T47D (cell line): ENCODE data around the gene NMRK2.
"Not testable (repeated sequence)": the region's sequence is repeated elsewhere in the genome, so short reads cannot be mapped to it uniquely, and the experiment has no call there.

Experiments used
- DNase-seq, 2 experiments: peaks; one replicate each; pipeline versions ENCODE4 v3.0.0 to v3.0.0-alpha.2; 2011 to 2012; ENCODE audit warnings: low read depth in 1 of 2, low spot score in 1 of 2
- JUND ChIP-seq: IDR thresholded peaks from 2 replicates; pipeline ENCODE4 v1.6.1; 2012; ENCODE audit warnings: low read depth
- in situ Hi-C: cut with HindIII; loops from 2 replicates; pipeline ENCODE4 v1.10.0; 2016; ENCODE audit warnings: low sequenced_read_pairs, low pct_unique_long_range_greater_than_20kb

Gene NMRK2

DNA sequence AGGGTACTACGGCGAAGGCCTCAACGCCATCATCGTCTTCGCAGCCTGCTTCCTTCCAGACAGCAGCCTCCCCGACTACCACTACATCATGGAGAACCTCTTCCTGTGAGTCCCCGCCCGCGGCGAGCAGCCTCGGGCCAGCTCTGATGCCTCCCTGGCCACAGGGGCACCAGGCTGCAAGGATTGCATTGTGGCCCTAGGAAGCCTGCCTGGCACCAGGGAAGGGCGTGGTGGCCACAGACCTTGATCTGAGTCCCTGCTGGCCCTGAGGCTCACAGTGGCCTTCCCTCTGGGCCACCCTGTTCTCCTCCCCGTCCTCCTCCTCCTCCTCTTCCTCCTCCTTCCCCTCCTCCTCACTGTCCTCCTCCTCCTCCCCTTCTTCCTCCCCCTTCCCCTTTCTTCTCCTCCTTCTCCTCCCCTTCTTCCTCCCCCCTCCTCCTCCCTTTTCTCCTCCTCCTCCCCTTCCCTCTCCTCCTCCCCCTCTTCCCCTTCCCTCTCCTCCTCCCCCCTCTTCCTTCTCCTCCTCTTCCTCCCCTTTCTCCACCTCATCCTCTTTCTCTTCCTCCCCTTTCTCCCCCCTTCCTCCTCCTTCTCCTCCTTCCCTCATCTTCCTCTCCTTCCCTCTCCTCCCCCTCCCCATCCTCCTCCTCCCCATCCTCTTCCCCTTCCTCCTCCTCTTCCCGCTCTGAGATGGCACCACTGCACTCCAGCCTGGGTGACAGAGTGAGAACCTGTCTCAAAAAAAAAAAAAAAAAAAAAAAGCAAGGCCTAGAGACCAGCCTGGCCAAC is 24.4 kb upstream of the NMRK2 start:
- in situ Hi-C loops = no loop called here
- no peak for DNase-seq
- TF ChIP-seq JUND = no peak

GRCh38 chr19:3910105-3910504 is 22.8 kb upstream of the NMRK2 start:
- in situ Hi-C loops = no loop called here
- no peak for DNase-seq
- TF ChIP-seq JUND = no peak

DNA sequence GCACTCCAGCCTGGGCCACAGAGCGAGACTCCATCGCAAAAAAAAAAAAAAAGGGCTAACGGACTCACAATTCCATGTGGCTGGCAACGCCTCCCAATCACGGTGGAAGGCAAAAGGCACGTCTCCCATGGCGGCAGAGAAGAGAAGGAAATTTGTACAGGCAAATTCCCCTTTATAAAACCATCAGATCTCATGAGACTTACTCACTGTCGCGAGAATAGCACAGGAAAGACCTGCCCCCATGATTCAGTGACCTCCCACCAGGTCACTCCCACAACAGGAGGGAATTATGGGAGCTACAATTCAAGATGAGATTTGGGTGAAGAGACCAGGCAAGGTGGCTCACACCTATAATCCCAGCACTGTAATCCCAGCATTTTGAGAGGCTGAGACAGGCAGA is 18.7 kb upstream of the NMRK2 start:
- no peak for TF ChIP-seq JUND
- peak in 1 of 2 experiments; percentile 15 for DNase-seq
- in situ Hi-C loops = no loop called here

GRCh38 chr19:3916033-3916432 is 16.8 kb upstream of the NMRK2 start:
- TF ChIP-seq JUND = no peak
- in situ Hi-C loops = no loop called here
- DNase-seq = no peak

DNA sequence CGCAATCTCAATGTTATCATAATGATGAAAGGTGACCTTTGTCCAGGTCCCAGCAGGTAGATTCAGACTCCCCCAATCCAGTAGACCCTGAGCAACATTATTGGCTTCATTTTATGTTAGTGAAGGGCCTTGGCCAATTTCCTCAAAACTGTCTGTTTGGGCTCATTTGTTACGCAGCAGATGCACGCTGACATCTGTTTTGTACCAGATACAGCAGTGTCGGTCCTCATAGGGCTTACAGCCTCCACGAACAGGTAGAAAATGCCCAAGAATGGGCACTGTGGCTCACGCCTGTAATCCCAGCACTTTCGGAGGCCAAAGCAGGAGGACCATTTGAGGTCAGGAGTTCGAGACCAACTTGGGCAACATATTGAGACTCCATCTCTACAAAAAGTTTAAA is 13.1 kb upstream of the NMRK2 start:
- DNase-seq = no peak
- TF ChIP-seq JUND = no peak
- in situ Hi-C loops = no loop called here

DNA sequence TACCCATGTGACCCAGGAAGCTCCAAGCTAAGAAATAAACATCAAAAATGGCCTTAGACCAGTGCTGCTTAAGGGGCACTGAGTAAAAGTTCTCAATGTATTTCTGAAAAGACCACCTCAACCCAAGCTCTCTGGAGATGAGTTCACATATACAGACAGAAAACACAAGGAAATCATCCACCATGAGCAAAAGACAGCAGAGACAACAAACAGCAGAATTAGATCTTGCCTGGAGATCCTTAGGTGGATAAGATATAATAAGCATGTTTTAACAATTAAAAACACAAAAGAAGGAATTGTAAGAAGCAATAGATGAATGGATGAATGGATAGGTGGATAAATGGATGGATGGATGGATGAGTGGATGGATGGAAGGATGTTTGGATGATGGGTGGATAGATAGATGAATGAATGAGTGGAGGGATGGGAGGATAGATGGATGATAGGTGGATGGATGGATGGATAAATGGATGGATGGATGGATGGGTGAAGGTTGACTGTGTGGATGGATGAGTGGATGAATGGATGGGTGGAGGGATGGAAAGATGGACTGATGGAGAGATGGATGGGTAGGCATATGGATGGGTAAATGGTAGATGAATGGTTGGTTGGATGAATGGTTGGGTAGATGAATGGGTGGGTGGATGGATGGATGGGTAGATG is 9.6 kb upstream of the NMRK2 start:
- in situ Hi-C loops = no loop called here
- TF ChIP-seq JUND = no peak
- DNase-seq = no peak

GRCh38 chr19:3923912-3924311 is 9.0 kb upstream of the NMRK2 start:
- DNase-seq = no peak
- no peak for TF ChIP-seq JUND
- in situ Hi-C loops = no loop called here

DNA sequence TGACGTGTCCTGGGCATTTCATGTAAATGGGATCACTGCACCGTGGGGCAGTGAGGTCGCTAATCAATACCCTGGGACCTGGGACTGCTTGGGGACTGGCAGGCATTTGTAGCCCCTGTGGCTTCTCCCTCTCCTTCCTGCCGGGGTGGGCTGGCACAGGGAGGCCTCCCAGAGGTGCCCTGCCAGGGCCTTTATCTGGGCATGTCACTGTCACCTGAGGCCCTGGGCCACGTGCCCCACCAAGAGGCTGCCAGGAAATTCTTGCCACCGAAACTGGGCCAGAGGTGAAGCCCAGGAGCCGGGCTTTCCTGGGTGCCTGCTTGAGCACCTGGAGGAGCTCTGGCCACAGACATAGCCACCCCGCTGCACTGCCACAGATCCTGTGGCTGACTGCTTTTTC is 1.8 kb upstream of the NMRK2 start:
- TF ChIP-seq JUND = no peak
- in situ Hi-C loops = no loop called here
- peak in 1 of 2 experiments; percentile 23 for DNase-seq

DNA sequence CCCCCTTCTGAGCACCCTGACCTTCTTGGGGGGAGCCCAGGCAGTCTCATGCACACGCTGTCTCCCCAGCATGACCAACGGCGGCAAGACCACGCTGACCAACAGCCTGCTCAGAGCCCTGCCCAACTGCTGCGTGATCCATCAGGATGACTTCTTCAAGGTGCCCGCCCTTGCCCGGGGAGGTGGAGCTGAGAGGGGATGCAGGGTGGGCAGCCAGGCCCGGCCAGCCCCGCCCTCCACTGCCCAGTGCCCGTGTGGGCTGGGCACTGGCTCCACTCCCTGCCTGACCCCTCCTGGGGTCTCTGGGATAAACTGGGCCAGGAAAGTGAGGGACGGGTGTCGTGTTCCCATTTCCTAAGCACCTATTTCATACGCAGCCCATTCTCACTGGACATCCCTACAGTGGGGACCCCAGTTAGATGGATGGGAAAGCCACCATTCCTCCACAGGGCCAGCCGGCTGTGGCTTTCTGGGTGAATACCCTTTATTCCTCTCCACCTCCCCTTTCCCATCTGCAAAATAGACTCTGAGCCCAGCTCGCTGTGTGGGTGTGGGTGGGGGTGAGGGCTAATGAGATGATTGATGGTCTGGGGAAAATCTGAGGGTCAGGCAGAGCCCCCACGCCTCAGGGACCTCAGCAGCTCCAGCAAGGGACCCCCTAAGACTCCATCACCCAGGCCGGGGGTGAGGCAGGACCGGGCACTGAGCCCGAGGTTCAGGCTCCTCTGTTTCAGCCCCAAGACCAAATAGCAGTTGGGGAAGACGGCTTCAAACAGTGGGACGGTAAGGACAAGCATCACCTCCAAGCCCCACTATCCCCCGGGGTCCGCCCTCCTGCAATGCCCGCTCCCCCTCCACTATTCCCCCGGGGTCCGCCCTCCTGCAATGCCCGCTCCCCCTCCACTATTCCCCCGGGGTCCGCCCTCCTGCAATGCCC is 3.9 kb downstream of the NMRK2 start:
- no peak for DNase-seq
- in situ Hi-C loops = no loop called here
- no peak for TF ChIP-seq JUND

GRCh38 chr19:3938300-3938950 is 5.6 kb downstream of the NMRK2 start:
- DNase-seq, in situ Hi-C loops: not testable (repeated sequence)

GRCh38 chr19:3942790-3943409 is 10.0 kb downstream of the NMRK2 start:
- TF ChIP-seq JUND = no peak
- no peak for DNase-seq
- in situ Hi-C loops = no loop called here
